Cortex of kidney (tissue), 1 donor: ENCODE data around the gene WRNIP1.

ENCODE experiments used
- DNase-seq: peaks from one replicate; lab custom pipeline; 2025; lab: John Stamatoyannopoulos, UW

The WRNIP1 gene

DNA sequence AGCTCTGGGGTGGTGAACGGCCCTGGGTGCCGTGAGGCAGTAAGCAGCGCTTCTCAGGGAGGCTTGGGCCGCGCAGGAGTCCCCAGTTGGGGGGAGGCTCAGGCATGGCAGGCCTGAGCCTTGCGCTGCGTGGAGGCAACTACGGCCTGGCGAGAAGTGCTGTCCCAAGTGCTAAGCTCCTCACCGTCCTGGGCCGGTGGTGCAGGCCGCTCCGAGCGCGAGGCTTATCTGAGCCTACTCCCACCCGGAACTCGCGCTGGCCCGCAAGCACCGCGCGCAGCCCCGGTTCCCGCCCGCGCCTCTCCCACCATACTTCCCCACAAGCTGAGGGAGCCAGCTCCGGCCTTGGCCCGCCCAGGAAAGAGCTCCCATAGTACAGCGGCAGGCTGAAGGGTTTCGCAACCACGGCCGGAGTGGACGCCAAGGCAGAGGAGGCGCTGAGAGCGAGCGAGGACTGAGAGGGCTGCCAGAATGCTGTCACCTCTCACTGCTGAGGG, 1.8 kb upstream of the WRNIP1 start:
- no peak for DNase-seq

DNA sequence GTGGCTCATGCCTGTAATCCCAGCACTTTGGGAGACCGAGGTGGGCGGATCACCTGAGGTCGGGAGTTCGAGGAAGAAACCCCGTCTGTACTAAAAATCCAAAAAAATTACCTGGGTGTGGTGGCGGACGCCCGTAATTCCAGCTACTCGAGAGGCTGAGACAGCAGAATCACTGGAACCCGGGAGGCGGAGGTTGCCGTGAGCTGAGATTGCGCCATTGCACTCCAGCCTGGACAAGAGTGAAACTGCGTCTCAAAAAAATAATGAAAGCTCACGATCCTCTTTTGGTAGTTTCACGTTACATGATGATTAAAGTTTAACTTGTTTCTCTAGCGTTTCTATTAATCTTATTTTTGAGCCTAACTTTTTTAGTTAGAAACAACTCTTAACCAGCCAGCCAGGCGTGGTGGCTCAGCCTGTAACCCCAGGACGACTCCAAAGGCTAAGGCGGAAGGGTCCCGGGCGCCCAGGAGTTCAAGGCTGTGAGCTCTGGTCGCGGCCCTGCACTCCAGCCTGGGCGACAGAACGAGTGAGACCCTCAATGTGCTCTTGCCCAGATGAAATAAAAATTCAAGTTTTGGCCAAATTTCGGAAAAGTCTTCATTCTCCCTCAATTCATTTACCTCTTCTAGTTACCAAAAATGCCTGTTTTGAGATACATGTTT, 1.2 kb upstream of the WRNIP1 start:
- no peak for DNase-seq

DNA sequence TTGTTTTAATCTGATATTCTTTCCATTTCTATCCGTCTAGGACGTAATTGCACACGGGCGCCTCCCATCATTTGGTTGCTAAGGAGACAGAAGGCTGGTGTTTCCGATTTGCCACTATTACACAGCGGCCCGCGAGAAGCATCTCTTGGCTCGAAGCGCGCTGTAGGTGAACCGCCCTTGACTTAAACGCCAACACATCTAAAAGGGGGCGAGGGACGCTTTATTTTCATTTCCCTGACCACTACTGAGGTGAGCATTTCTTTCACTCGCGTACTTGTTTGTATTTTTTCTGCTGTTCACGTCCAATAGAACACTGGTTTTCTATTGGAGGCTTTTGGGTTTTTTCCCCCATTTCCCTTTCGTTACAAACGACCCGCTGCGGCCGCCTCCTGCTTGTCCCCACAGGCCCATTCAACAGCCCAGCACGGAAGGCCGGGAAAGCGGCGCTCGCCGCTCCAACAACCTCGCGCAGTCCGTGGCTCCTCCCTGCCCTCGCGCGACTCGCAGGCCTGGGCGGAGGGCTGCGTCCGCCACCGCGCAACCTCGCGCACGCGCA, 505 bp upstream of the WRNIP1 start:
- no peak for DNase-seq

DNA sequence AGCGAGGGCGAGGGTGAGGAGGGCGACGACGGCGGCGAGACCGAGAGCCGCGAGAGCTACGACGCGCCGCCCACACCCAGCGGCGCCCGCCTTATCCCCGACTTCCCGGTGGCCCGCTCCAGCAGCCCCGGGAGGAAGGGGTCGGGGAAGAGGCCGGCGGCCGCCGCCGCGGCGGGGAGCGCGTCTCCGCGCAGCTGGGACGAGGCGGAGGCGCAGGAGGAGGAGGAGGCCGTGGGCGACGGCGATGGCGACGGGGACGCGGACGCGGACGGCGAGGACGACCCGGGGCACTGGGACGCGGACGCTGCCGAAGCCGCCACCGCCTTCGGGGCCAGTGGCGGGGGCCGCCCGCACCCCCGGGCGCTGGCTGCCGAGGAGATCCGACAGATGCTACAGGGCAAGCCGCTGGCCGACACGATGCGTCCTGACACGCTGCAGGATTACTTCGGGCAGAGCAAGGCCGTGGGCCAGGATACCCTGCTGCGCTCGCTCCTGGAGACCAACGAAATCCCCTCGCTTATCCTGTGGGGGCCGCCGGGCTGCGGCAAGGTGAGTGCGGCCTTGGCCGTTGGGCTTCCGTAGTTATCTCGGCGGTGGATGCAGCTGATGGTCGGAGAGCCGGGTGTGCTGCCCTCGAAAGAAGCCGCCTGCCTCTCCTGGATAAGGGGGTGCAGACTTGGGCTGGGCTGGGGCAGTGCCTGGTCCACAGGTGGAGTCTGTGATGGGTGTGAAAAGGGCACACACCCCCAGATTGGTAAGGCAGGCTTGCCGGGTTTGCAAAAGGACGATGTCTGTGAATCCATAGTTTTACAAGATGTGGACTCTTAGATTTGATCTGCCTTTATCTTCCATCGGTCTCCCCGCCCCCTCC, 938 bp downstream of the WRNIP1 start:
- DNase-seq, result no peak

DNA sequence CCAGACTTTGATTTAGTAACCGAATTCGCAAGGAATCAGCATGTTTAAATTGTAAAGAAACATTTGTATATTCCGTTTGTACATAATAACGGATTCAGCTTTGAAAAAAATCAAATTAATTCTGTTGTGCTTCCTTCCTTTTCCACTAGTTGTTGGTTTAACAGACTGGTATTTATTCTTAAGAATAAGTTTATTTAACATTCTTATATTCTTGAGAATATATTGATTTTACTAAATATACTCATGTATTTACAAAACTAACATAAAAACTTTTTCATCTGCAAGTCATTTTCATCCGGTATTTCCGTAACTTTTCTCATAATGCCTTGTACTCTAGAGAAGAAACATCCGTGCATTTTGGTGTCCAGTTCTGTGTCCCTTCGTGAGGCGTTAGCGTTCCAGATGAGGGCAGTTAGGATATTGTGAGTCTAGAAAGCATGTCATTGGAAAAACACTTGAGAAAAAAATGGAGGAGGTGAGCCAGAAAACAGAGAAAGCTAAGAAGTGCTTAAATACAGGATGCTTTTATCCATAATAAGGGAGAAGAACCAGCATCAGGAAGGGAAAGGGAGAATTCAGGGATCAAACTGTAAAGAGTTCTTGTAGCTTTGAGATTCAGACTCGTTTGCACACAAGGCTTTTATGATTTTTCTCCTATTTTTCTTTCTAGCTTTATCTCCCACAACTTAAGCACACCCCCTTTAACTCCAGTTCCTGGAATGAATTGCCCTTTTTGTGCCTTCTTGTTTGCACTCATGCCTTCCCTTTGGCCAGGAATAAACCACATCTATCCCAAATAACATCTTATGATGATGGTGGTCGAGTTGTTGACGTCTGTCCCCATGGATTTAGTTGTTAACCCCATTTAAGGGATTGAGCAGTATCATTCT, 1.8 kb downstream of the WRNIP1 start:
- DNase-seq, result no peak

DNA sequence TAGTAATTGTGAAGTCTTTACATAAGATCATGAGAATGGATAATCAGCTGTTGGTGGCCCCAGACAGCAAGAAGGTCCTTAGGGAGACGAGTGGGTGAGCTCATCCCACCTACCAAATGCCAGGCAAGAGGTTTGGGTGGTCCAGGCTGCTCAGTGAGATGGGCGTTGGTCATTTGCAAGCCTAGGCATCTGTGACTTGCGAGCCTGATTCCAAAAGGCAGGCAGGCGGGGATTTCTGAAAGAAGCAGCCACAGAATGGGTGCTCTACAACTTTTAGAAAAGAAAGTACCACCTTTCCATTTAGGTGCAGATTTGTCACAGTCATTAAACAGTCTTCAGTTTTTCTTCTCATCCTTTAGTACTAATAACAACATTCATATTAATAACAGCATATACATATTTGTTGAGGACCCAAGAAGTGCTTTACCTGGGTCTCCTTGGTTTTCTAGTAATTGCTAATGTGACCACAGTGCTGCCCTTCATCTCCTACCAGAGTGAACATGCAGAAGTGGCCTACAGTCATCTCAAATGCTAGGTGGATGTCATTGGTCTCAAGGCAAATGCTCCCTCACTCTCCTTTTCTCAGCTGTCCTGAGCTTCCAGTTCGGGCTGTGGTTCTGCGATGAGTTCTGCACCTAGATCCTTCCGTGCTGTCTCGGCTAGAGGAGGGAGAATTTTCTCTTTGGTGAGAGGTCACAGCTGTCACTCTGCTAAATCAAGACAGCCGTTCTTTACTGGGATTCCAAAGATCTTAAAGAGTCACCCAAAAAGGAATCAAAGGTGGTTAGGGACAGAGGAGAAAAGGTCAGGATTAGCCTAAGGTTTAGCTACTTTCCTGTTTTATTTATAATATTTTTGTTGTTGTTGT, 2.7 kb downstream of the WRNIP1 start:
- no peak for DNase-seq

DNA sequence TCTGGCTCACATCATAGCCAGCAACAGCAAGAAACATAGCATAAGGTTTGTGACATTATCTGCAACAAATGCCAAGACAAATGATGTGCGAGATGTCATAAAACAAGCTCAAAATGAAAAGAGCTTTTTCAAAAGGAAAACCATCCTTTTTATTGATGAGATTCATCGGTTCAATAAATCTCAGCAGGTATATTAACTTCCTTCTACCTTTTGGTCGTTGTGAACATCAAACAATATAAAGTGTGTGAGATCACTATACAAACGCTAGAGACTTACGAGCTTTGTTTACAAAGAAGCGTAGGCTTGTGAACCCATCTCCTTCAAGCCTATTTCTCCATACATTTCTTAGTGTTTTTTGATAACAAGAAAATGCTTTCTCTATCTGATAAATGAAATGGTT, 3.5 kb downstream of the WRNIP1 start:
- no peak for DNase-seq

DNA sequence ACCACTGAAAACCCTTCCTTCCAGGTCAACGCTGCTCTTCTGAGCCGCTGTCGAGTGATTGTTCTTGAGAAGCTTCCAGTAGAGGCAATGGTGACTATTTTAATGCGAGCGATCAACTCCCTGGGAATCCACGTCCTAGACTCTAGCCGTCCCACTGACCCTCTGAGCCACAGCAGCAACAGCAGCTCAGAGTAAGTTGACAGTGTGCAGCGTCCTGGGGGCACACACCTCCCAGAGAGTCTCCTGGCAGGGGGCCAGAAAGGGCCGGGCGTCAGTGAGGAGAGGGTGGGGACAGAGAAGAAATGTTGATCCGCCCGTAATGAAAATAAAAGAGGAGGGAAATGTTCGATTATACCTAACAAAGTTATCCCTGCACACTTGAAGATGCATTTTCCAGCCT, 5.0 kb downstream of the WRNIP1 start:
- DNase-seq, result no peak

DNA sequence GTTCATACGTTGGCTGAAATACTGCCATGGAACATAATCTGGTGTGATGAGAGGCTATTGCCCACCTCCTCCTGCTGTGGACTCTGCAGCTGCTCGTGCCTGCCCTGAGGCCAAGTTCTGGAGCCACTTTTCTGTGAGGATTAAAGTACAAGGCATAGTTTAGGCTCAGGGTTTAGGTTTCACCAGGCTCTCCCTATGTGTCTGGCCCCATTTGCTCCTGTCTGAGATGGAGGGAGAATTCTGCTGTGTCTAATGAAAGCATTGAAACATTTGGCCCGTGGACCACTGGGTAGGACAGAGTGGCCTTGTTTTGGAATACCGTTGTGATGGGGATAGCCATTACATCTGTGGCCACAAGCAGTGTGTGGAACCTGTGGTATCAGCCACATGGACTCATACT, 5.9 kb downstream of the WRNIP1 start:
- no peak for DNase-seq

DNA sequence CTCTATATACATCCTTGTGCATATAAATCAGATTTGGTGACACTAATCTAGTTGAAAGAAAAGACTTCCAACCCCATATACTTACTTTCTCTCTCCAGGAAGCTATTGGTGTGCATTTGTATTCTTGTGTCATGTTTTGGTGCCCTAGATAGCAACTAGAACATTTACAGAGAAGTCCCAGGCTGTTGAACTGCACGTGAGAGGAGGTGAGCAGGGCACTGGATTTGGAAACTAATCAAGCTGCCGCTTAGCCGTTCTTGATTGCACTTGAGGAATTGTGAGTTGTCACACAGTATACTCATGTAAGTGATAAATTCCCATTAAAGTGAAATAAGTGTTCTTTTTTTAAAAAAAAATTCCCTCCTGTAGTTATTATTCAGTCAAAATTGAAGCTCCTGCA, 7.6 kb downstream of the WRNIP1 start:
- no peak for DNase-seq

DNA sequence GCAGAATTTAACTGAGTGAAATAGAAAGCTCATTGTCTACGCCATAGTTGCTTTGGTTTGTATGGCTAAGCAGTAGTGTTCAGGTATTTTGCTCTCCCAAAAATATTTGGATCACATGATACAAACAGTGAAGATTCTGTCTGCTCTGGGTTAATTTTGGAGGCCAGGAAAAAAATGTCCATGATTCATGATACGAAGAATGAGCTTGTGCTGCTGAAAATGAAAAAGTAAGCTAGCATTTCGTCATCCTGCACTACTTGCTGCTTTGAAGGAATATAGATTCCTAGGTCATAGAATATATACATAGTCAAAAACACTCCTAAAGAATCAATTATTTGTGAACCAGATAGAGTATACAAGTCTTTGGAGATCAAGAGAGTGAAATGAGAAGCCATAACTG, 8.3 kb downstream of the WRNIP1 start:
- no peak for DNase-seq

DNA sequence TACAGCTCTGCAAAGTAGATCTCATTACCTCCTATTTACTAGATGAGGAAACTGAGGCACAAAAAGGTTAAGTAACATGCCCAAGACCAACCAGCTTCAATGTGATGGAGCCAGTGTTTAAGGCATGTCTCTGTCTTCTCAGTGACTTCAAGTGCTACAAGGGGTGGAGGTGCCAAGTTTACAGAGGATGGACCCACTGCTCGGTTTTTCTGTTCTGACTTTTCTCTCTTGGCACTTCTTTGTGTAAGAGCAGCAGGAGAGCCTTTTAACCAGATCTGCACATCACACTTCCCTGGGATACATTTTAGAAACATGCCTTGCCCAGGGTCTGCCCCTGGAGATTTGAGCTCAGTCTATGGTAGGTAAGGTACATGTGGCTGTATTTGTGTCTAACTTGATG, 9.8 kb downstream of the WRNIP1 start:
- no peak for DNase-seq

DNA sequence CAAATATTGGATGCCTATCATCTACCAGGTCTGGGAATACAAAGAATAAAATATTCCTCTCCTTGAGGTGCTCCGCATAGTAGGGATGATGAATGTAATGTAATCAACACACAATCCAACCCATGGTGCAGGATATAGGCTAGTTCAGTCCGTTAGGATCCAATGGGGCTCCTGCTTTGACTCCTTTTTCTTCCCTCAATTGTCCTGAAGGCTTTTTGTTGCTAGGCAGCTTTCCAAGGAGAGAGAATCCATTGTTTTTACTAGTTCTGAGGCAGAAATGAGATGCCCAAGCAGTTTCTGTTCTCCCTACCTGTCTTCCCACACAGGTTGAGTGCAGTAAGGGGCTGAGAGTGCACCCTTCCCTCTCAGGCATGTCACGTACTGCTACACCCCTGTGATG, 12.1 kb downstream of the WRNIP1 start:
- no peak for DNase-seq

GRCh38 chr6:2780102-2780737, 15.0 kb downstream of the WRNIP1 start:
- DNase-seq, result no peak

GRCh38 chr6:2781685-2782355, 16.6 kb downstream of the WRNIP1 start:
- no peak for DNase-seq

DNA sequence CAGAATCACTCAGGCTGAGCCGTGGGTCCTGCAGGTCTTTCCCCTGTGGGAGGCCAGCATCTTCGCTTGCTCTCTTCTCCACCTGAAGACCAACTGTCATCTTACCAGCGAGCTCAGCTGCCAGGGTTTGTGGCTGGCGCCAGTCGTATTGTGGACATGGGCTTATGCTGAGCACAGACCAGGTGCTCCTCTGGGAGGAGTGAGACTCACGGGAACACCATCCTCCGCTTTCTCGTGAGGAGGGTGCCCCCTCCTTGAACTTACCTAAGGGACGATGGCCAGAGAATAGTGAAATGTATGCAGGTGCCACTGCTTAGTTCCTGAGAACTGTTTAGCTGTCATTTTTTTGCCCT, 17.1 kb downstream of the WRNIP1 start:
- no peak for DNase-seq

GRCh38 chr6:2782825-2783187, 17.6 kb downstream of the WRNIP1 start:
- DNase-seq, result no peak

DNA sequence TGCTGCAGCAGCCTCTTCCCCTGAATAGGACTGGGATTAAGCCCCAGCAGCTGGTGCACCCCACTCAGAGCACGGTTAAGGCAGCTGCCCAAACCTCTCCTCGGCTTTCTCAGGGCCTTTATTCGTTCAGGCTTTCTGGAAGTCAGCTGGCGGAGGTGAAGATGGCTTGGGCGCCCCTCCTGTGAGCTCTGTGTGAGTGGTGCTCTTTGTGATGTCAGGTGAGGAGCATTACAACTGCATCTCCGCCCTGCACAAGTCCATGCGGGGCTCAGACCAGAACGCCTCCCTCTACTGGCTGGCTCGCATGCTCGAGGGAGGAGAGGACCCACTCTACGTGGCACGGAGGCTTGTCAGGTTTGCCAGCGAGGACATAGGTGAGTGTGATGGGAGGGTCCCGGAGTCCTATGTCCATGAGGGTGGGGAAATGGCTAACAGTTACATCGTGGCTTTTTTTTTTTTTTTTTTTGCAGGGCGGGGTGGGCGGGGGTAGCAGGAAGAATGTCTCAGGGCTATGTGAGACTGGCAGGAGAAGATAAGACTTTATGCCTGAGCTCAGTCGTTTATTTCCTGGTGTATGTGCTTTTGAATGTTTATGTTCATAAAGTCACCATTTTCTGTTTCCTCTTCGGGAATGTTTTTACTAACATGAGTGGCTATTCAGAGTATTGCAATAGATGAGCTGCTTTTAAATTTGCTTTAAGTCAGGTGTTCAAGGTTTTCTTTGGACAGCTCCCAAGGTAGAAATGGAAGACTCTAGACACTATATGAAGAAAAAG, 18.2 kb downstream of the WRNIP1 start:
- DNase-seq, result no peak

DNA sequence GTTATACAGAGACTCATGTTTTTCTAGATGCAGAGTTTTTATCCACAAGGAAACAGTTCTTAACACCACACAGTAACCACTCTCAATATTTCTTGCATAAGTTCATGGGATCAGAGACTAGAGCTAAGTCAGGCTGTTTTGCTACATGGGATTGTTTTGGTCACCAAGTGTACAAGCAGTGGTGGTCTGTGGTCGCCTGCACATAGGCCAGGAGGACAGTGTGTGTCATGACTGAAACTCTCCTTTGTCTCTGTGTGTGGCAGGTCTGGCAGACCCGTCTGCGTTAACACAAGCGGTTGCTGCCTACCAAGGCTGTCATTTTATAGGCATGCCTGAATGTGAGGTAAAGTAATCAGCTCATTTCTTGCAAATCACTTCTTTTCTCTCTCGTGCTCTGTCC, 18.9 kb downstream of the WRNIP1 start:
- no peak for DNase-seq
